CD4-positive, alpha-beta T cell treated with Interferon gamma for 1 hour (primary cell): Measurements from ENCODE around the gene TSC22D3.
"Not testable (repeated sequence)": the region's sequence is repeated elsewhere in the genome, so short reads cannot be mapped to it uniquely, and the experiment has no call there.

Experiments
- DNase-seq: peaks from one replicate; pipeline ENCODE4 v3.0.0-alpha.2; 2020

The TSC22D3 gene

GRCh38 chrX:107775734-107776511, at the start of gene TSC22D3:
TSC22D3 (minus strand) TSS chrX:107775787; CDS start chrX:107775419, 368 bp downstream.
- DNase-seq, result peak; percentile 60

GRCh38 chrX:107823456-107823855, 47.9 kb upstream of the TSC22D3 start:
- no peak for DNase-seq

GRCh38 chrX:107823042-107823441, 47.5 kb upstream of the TSC22D3 start:
- no peak for DNase-seq

GRCh38 chrX:107818900-107819521, 43.4 kb upstream of the TSC22D3 start:
- DNase-seq, result no peak

GRCh38 chrX:107810053-107810452, 34.5 kb upstream of the TSC22D3 start:
- not testable (repeated sequence) for DNase-seq

- no peak for DNase-seq
Observed at GRCh38 chrX:107805179-107805578, 29.6 kb upstream of the TSC22D3 start.

- no peak for DNase-seq
Observed at GRCh38 chrX:107804427-107804826, 28.8 kb upstream of the TSC22D3 start.

- DNase-seq, result no peak
Observed at GRCh38 chrX:107787827-107788226, 12.2 kb upstream of the TSC22D3 start.

GRCh38 chrX:107780525-107780924, 4.9 kb upstream of the TSC22D3 start:
- no peak for DNase-seq

GRCh38 chrX:107777536-107777832, 1.9 kb upstream of the TSC22D3 start, which contains the start of gene NCBP2L:
NCBP2L (plus strand) TSS chrX:107777733; CDS start chrX:107794221, 16,488 bp downstream.
- no peak for DNase-seq

- peak; percentile 78 for DNase-seq
Observed at GRCh38 chrX:107776649-107777535, 1.3 kb upstream of the TSC22D3 start.

- no peak for DNase-seq
Observed at GRCh38 chrX:107775000-107775733, 420 bp downstream of the TSC22D3 start.

- DNase-seq, result no peak
Observed at GRCh38 chrX:107773906-107774435, 1.6 kb downstream of the TSC22D3 start.

GRCh38 chrX:107773206-107773605, 2.4 kb downstream of the TSC22D3 start:
- no peak for DNase-seq

- DNase-seq, result no peak
Observed at GRCh38 chrX:107769581-107770317, 5.8 kb downstream of the TSC22D3 start.

- DNase-seq, result no peak
Observed at GRCh38 chrX:107768051-107768450, 7.5 kb downstream of the TSC22D3 start.

- DNase-seq, result no peak
Observed at GRCh38 chrX:107766470-107767150, 9.0 kb downstream of the TSC22D3 start.

GRCh38 chrX:107764845-107765608, 10.6 kb downstream of the TSC22D3 start:
- no peak for DNase-seq

- no peak for DNase-seq
Observed at GRCh38 chrX:107763647-107764046, 11.9 kb downstream of the TSC22D3 start.
